ENCODE results near the gene NCLN.
A peak's percentile ranks its signal among the peaks of the same experiment; 100 is the strongest.
"Not testable (repeated sequence)": the region's sequence is repeated elsewhere in the genome, so short reads cannot be mapped to it uniquely, and the experiment has no call there.

The NCLN gene

GRCh38 chr19:3229888-3230496, 44.3 kb downstream of the NCLN start:
- no peak for DNase-seq

GRCh38 chr19:3231288-3231687, 45.6 kb downstream of the NCLN start:
- DNase-seq: no peak

GRCh38 chr19:3233116-3233515, 47.4 kb downstream of the NCLN start:
- DNase-seq: no peak

DNA sequence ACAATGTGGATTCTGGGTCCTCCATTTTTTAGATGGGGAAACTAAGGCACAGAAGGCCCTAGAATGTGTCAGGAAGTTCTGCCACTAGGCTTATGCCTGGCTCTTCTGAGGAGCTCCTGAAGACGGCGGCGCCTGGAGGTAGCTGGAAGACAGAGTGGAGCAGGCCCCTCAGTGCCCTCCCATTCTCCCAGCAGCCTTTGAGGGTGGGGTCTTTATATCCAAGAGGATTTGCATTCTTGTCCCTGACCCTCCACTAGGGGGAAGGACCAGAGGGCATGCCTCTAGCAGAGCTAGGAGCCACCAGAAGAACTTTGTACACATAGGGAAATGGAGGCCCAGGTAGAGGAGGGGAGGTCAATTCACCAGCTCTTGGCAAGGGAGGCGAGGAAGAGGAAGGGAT, 48.1 kb downstream of the NCLN start:
- no peak for DNase-seq

- no peak for DNase-seq
Measured at GRCh38 chr19:3234800-3235199, 49.1 kb downstream of the NCLN start.

- not testable (repeated sequence) for DNase-seq
Measured at GRCh38 chr19:3235604-3236003, 49.9 kb downstream of the NCLN start.

- no peak for DNase-seq
Measured at GRCh38 chr19:3236272-3236671, 50.5 kb downstream of the NCLN start.

DNA sequence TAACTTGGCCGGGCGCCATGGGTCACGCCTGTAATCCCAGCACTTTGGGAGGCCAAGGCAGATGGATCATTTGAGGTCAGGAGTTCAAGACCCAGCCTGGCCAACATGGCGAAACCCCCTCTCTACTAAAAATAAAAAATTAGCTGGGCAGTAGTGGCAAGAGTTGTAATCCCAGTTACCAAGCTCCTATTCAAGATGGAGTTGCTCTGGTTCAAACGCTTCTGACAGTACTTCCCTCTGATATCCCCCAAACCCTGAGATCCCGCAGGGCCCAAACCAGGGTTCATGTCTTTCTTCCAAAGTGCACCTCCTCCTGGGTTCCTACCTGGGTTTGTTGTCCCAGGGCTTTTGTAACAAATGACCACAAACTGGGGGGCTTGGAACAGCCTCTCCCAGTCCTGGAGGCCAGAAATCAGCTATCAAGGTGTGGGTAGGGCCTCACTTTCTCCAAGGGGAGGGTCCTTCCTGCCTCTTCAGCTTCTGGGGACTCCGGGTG, 52.4 kb downstream of the NCLN start:
- DNase-seq: no peak

DNA sequence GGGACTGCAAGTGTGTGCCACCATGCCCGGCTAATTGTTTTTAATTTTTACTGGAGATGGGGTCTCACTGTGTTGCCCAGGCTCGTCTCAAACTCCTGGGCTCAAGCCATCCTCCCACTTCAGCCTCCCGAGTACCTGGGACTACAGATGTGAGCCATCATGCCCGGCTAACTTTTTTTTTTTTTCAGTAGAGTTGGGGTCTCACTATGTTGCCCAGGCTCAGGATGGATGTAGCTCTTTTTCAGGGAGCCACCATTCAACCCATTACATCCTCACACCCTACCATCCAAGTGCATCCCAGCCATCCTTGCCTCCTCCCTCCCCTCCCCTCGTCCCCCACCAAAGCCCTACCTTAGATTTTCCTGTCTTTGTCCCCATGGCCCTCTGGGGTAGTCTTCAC, 53.6 kb downstream of the NCLN start:
- DNase-seq: no peak

DNA sequence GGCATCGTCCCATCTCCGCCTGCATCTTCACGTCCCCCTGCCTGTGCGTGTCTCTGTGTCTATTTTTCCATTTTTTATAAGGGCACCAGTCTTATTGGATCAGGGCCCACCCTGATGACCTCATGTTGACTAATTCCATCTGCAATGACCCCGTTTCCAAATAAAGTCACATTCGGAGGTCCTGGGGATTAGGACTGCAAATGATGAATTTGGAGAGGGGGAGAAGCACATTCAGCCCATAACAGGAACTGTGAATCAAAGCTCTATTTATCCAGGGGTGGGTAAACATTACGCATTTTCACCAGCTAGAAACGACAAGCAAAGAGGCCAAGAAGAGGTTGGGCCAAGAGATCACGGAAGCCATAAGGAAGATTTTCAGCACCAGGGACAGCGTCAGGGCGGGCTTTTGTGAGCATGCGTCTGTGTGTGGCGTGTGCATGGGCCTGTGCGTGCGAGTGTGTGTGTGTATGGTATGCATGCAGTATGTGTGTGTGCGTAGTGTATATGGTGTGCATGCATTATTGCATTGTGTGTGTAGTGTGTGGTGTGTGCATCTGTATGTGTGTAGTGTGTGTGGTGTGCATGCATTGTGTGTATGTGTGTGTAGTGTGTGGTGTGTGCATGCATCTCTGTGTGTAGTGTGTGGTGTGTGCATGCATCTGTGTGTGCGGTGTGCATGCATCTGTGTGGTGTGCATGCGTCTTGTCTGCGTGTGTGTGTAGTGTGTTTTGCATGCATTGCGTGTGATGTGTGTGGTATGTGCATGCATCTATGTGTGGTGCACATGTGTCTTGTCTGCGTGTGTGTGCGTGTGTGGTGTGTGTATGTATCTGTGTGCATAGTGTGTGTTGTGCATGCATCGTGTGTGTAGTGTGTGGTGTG, 58.3 kb downstream of the NCLN start:
- DNase-seq: peak; percentile 25

DNA sequence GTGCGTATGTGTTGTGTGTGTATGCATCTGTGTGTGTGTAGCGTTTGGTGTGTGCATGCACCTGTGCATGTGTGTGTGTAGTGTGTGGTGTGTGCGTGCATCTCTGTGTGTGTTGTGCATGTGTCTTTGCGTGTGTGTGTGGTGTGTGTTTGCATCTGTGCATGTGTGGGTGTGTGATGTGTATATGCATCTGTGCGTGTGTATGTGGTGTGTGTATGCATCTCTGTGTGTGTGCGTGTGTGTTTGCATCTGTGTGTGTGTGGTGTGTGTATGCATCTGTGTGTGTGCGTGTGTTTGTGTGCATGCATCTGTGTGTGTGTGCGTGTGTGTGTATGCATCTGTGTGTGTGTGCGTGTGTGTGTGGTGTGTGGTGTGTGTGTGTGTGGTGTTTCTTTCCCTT, 59.3 kb downstream of the NCLN start:
- no peak for DNase-seq

DNA sequence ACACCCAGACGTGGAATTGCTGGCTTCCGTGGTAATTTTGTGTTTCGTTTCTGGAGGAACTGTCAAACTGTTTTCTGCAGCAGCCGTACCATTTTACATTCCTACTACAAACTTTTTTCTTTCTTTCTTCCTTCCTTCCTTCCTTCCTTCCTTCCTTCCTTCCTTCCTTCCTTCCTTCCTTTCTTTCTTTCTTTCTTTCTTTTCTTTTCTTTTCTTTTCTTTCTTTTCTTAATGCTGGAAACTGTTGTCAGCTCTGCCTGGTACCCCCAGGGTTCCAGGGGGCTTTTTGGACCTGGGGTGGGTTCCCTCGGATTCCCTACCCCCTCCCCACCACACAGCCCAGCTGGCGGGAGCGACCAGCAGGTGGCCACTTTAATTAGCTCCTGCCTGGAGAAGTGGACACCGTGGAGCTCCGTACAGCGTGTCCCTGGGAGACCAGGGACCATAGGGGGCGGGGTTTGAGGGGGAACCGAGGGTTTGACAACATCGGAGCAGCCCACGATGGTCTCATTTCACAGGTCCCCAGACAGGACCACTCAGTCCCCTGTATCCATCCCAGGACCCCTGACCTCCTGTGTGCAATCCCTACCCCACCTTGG, 63.1 kb downstream of the NCLN start:
- no peak for DNase-seq

DNA sequence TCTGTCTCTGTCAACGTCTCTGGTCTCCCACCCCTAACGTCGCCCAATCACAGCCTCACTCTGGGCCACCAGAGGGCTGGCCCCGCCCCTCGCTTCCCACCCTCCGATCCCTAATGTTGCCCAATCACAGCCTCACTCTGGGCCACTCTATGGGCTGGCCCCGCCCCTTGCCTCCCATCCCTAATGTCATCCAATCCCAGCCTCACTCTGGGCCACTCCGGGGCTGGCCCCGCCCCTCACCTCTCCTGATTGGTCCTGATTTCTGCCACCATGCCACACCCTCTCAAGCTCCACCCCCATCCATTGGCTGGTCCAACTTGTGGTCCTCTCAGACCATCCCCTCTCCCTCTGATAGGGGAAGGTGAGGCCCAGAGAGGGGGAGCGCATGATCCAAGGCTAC, 63.7 kb downstream of the NCLN start:
- DNase-seq: peak; percentile 6

- DNase-seq: peak; percentile 33
Measured at GRCh38 chr19:3250675-3251074, 64.9 kb downstream of the NCLN start.

DNA sequence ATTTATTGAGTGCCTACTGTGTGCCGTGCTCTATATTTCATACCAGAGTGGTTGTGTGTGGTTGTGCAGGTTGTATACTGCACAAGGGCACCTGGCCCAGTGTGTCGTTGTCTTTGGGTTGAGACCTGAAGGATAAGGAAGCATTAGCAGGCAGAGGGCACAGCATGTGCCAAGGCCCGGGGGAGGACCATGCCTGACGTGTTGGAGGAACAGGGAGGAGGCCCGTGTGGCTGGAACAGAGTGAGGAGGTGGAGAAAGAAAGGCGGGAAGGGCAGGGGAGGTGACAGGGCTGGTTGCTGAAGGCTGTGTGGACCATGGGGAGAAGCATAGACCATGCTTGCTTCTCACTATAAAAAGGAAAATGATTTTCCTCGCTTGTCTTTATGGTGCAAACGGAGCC, 65.5 kb downstream of the NCLN start:
- no peak for DNase-seq

DNA sequence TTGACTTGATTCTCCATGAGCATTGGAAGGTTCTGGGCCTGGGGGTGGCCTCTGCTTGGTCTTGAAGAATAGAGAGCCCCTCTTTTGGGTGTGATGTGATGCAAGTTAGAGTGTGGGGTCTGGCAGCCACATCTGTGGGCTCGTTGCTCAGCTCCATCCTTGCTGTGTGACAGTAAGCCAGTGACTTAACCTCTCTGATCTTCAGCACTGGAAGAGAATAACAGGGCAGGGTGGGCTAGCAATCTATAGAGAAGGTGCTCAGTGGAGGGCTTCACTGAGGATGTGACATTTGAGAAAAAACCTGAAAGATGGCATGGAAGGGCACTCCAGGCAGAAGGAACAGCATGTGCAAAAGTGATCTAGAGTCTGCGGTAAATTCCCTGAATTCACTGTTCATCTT, 66.9 kb downstream of the NCLN start:
- DNase-seq: no peak

GRCh38 chr19:3253270-3253669, 67.5 kb downstream of the NCLN start:
- DNase-seq: no peak

DNA sequence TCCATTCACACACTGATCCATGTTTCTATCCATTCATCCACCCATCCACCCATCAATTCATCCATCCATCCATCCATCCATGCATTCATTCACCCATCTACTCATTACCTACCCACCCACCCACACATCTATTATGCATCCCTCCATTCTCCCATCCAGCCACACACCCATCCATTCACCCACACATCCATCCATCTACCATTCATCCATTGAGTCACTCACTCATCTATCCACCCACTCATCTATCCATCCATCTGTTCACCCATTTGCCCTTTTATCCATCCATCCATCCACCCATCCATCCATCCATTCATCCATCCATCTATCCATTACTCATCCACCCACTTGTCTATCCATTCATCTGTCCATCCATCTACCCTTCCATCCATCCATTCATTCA, 68.8 kb downstream of the NCLN start:
- DNase-seq: no peak

DNA sequence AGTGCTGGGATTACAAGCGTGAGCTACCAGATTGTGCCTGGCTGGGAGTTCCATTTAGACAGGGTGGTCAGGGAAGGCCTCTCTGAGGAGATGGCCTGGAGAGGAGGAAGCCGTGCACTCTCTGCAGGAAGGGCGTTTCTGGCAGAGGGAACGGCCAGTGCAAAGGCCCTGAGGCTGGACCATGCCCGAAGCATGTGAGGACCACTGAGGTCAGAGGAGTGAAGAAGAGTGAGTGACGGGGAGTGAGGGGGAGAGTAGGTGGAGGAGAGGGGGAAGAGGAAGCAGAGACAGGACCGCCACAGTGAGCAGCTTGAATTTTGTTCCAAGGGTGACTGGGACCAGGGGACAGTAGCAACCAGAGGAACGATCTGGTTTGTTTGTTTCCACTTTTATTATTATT, 71.3 kb downstream of the NCLN start:
- DNase-seq: no peak

All from inflammatory macrophage treated with lipopolysaccharide for 4 hours (primary cell).